GM23338 (cell line): ENCODE measurements around the gene MLLT3.

Experiments used
- EZH2 ChIP-seq: fragments of 200-600 bp; sonication (generic); IDR thresholded peaks from one replicate; pipeline ENCODE4 v1.8.0; 2017; ENCODE audit warnings: antibody characterized with exemption, mild to moderate bottlenecking, low read depth; ENCODE audit not compliant: unreplicated experiment
- TF ChIP-seq, protein P1 (sequence below), 2 experiments: fragments of 200-600 bp in 1 of 2; sonication (generic) in 1 of 2; conservative IDR thresholded peaks; 2 replicates each; pipeline versions ENCODE4 v1.5.1 to v1.6.1; 2016 to 2017; ENCODE audit warnings: antibody characterized with exemption in 2 of 2, low read depth in 2 of 2, mild to moderate bottlenecking in 2 of 2, moderate library complexity in 1 of 2

- TF ChIP-seq EZH2 = no peak
- TF ChIP-seq, protein P1, sequence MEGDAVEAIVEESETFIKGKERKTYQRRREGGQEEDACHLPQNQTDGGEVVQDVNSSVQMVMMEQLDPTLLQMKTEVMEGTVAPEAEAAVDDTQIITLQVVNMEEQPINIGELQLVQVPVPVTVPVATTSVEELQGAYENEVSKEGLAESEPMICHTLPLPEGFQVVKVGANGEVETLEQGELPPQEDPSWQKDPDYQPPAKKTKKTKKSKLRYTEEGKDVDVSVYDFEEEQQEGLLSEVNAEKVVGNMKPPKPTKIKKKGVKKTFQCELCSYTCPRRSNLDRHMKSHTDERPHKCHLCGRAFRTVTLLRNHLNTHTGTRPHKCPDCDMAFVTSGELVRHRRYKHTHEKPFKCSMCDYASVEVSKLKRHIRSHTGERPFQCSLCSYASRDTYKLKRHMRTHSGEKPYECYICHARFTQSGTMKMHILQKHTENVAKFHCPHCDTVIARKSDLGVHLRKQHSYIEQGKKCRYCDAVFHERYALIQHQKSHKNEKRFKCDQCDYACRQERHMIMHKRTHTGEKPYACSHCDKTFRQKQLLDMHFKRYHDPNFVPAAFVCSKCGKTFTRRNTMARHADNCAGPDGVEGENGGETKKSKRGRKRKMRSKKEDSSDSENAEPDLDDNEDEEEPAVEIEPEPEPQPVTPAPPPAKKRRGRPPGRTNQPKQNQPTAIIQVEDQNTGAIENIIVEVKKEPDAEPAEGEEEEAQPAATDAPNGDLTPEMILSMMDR (conservative IDR thresholded peaks at IDR 0.05; ENCODE audit: low read depth in 2 of 2) = no peak
Measured at GRCh38 chr9:20537294-20537693, 85.0 kb downstream of the MLLT3 start.
